H1 (cell line): ENCODE results near the gene TAS2R16. TPM values are rescaled to one million over a fixed set of nuclear protein-coding genes. Genes with fewer than 3 reads are reported as not detected.

ENCODE experiments used
- BRCA1 ChIP-seq: IDR thresholded peaks from 2 replicates; pipeline ENCODE4 v1.6.1; 2012; ENCODE audit warnings: low read depth, low read length, improper control_type of control experiment
- CHD2 ChIP-seq: IDR thresholded peaks from 2 replicates; pipeline ENCODE4 v1.6.1; 2012; ENCODE audit warnings: low read length, improper control_type of control experiment
- CREB1 ChIP-seq: IDR thresholded peaks from 2 replicates; pipeline ENCODE4 v1.6.1; 2012; ENCODE audit warnings: inconsistent platforms
- FOSL1 ChIP-seq: IDR thresholded peaks from 2 replicates; pipeline ENCODE4 v1.6.1; 2011; ENCODE audit warnings: mild to moderate bottlenecking, low read depth, low read length, moderate library complexity; ENCODE audit not compliant: insufficient read depth
- HDAC6 ChIP-seq: IDR thresholded peaks from one replicate; pipeline ENCODE4 v1.7.1; 2012; ENCODE audit warnings: low read depth, mild to moderate bottlenecking, inconsistent platforms, low read length, moderate library complexity
- PHF8 ChIP-seq: fragments of 200-600 bp; sonication (generic); conservative IDR thresholded peaks from 2 replicates; pipeline ENCODE4 v1.7.1; 2012; ENCODE audit warnings: low read depth, mild to moderate bottlenecking, inconsistent platforms, low read length, moderate library complexity
- TCF12 ChIP-seq: IDR thresholded peaks from 2 replicates; pipeline ENCODE4 v1.6.1; 2011; ENCODE audit warnings: low read depth, mild to moderate bottlenecking, low read length
- polyA plus RNA-seq, 7 experiments: library from polyadenylated mRNA; depleted of rRNA in 3 of 7; stranded (reverse) in 5 of 7; unstranded in 2 of 7; fragments of >200 nt in 5 of 7; fragments of 200-250 nt in 2 of 7; gene quantifications; 1 replicate in 5 of 7; 2 replicates in 1 of 7; 4 replicates in 1 of 7; pipeline versions ENCODE4 v1.2.1 to v1.2.3, GENCODE V29; 2011 to 2013; ENCODE audit warnings: missing spikeins in 2 of 7, mixed read lengths in 2 of 7
- total RNA-seq: library from RNA; stranded (reverse); fragmentation: NEBNext Ultra II Directional; extraction: Animal tissue kit (Norgen Biotek cat#: 25700); gene quantifications from 2 replicates; pipeline ENCODE4 v1.2.1, GENCODE V29; 2021
- TF ChIP-seq, protein P1 (sequence below): IDR thresholded peaks from 2 replicates; pipeline ENCODE4 v1.6.1; 2011; ENCODE audit warnings: low read length, improper control_type of control experiment

TAS2R16 gene
- total and polyA plus RNA-seq, 2 of the 8 experiments (the other 6 are each of a cell fraction or from before 2014, with no cell fraction given), result not detected

DNA sequence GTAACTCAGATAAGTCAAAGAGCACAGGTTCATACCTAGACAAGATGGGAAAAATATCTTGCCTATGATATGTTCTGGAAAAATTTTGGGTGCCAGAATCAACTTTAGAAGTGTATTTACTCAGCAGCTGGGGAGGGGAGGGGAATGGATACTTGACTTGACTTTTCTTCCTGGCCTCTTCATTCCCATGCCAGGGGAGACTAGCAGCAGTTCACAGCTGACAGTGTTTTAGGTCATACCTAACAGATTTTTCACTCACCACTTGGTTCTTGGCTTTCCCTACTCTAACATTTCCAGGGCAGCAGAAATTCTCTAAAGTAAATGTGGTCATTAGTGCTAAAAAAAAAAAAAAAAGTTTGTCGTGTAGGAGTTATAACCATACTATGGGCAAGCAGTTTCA, 46.3 kb downstream of the TAS2R16 start (continued):
- TF ChIP-seq, protein P1, sequence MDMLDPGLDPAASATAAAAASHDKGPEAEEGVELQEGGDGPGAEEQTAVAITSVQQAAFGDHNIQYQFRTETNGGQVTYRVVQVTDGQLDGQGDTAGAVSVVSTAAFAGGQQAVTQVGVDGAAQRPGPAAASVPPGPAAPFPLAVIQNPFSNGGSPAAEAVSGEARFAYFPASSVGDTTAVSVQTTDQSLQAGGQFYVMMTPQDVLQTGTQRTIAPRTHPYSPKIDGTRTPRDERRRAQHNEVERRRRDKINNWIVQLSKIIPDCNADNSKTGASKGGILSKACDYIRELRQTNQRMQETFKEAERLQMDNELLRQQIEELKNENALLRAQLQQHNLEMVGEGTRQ, result no peak
- TF ChIP-seq CREB1, result no peak
- TF ChIP-seq CHD2, result no peak
- TF ChIP-seq FOSL1, result no peak
- no peak for TF ChIP-seq HDAC6
- no peak for TF ChIP-seq TCF12
- no peak for TF ChIP-seq PHF8
- TF ChIP-seq BRCA1, result no peak

Other genes with a start within 250 kb of the TAS2R16 start
- 19.7 and 22.3 TPM in 2 replicates for gene CADPS2, start 109.2 kb downstream of the TAS2R16 start, total RNA-seq
- 4.4 and 8.9 TPM in 2 replicates for gene CADPS2, start 109.2 kb downstream of the TAS2R16 start, polyA plus RNA-seq (2011; rRNA removed)
- not detected in 2 replicates for gene SLC13A1, start 204.3 kb upstream of the TAS2R16 start, total RNA-seq
- gene SLC13A1, start 204.3 kb upstream of the TAS2R16 start, polyA plus RNA-seq (2011; rRNA removed), result not detected in 2 replicates